ENCODE data around the gene IFNGR1.
"Not testable (repeated sequence)": the region's sequence is repeated elsewhere in the genome, so short reads cannot be mapped to it uniquely, and the experiment has no call there.

Gene IFNGR1

DNA sequence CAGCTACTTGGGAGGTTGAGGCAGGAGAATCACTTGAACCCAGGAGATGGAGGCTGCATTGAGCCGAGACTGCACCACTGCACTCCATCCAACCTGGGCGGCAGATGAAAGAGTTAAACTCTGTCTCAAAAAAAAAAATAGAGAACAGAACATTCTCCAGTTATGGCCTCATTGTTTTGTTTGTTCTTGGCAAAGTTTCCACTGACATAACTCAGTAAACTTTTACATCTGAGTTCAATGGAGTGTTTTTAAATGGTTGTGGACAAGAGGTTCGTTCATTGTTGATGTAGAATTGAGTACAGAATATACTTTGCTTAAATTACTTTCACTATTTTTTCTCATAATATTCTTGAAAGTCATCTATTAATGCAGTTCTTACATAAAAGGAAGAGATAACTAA lies 42.2 kb upstream of the IFNGR1 start:
- no peak overlapping the region for H3K4me3 ChIP-seq (ENCODE audit: low read length)
- DNase-seq (ENCODE audit: low read depth): peak; percentile 36
- TF ChIP-seq, protein P1, sequence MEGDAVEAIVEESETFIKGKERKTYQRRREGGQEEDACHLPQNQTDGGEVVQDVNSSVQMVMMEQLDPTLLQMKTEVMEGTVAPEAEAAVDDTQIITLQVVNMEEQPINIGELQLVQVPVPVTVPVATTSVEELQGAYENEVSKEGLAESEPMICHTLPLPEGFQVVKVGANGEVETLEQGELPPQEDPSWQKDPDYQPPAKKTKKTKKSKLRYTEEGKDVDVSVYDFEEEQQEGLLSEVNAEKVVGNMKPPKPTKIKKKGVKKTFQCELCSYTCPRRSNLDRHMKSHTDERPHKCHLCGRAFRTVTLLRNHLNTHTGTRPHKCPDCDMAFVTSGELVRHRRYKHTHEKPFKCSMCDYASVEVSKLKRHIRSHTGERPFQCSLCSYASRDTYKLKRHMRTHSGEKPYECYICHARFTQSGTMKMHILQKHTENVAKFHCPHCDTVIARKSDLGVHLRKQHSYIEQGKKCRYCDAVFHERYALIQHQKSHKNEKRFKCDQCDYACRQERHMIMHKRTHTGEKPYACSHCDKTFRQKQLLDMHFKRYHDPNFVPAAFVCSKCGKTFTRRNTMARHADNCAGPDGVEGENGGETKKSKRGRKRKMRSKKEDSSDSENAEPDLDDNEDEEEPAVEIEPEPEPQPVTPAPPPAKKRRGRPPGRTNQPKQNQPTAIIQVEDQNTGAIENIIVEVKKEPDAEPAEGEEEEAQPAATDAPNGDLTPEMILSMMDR (conservative IDR thresholded peaks at IDR 0.05; ENCODE audit: low read length): no peak

- DNase-seq (ENCODE audit: low read depth): no peak
- TF ChIP-seq, protein P1 (conservative IDR thresholded peaks at IDR 0.05; ENCODE audit: low read length): no peak
- no peak overlapping the region for H3K4me3 ChIP-seq (ENCODE audit: low read length)
These were observed 41.0 kb upstream of the IFNGR1 start for GRCh38 chr6:137260217-137260616.

DNA sequence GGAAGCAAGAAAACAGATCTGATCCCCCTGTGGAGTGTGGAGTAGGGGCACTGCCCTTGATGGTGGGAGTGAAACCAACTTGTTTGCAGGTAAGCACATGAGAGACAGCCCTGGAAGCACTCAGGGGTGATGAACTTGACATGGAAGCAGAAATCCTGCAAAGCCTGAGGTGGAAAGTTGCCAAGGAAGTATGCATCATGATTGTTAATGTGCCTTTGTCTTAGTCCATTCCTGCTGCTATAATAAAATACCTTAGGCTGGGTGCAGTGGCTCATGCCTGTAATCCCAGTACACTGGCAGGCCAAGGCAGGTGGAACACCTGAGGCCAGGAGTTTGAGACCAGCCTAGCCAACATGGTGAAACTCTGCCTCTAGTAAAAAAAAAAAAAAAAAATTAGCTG lies 40.2 kb upstream of the IFNGR1 start:
- TF ChIP-seq, protein P1 (conservative IDR thresholded peaks at IDR 0.05; ENCODE audit: low read length): no peak
- DNase-seq (ENCODE audit: low read depth): no peak
- H3K4me3 ChIP-seq (ENCODE audit: low read length): no peak overlapping the region

GRCh38 chr6:137258170-137258569 lies 39.0 kb upstream of the IFNGR1 start:
- no peak overlapping the region for H3K4me3 ChIP-seq (ENCODE audit: low read length)
- DNase-seq (ENCODE audit: low read depth): peak; percentile 31
- TF ChIP-seq, protein P1 (conservative IDR thresholded peaks at IDR 0.05; ENCODE audit: low read length): no peak

DNA sequence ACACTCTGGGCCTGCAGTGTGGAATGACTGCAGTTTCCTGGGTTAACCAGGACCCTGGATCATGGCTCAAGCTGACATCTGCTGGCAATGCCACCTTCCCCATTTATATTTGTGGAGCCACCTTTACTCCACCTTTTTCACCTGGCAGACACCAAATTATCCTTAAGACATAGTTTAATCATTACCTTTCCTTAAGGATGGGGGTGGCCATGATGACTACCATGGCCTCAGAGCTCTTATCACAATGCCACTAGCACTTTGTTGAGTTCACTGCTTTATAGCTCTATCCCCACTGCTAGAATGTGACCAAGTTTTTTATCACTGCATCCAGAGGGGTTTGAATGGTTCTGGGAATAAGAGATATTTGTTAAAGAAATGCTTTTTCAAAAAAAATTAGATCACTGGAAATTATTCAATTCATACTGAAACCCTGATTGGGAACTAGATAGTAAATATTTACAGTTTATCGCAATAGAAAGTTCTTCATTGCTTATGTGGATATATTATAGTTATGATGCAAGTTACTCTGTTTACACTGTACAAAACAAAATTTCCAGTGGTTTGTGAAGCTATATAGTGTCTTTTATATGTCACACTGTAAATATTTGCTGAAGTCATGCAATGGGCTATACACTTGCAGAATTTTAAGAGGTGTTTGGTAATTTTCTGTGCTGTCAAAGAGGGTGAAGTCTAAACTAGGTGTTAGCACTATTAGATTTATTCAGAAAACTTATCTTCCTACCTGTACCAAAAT lies 37.3 kb upstream of the IFNGR1 start:
- no peak overlapping the region for H3K4me3 ChIP-seq (ENCODE audit: low read length)
- DNase-seq (ENCODE audit: low read depth): no peak
- TF ChIP-seq, protein P1 (conservative IDR thresholded peaks at IDR 0.05; ENCODE audit: low read length): no peak

- TF ChIP-seq, protein P1 (conservative IDR thresholded peaks at IDR 0.05; ENCODE audit: low read length): no peak
- H3K4me3 ChIP-seq (ENCODE audit: low read length): no peak overlapping the region
- DNase-seq (ENCODE audit: low read depth): no peak
These were observed 35.8 kb upstream of the IFNGR1 start for GRCh38 chr6:137254966-137255365.

DNA sequence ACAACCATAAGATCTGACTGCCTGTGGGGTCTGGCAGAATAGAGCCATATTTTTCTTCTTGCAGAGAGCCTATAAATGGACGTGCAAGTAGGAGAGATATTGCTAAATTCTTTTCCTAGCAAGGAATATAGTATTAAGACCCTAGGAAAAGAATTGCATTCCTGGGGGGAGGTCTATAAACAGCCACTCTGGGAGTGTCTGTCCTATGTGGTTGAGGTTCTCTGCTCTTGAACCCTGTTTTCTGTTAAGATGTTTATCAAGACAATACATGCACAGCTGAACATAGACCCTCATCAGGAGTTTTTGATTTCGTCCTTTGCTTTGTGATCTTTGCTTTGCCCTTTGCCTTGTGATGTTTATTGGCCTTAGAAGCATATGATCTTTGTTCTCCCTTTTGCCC lies 35.2 kb upstream of the IFNGR1 start:
- H3K4me3 ChIP-seq (ENCODE audit: low read length); DNase-seq (ENCODE audit: low read depth): not testable (repeated sequence)

Data from AG10803 (cell line).